Fibroblast of villous mesenchyme (primary cell): ENCODE measurements around the gene OR2L13. TPM values are rescaled to one million over a fixed set of nuclear protein-coding genes. Genes with fewer than 3 reads are reported as not detected.

ENCODE experiments used
- DNase-seq: peaks from one replicate; pipeline ENCODE4 v3.0.0-alpha.2; 2010; ENCODE audit warnings: low read depth
- H3K4me3 ChIP-seq: 2 replicates; pipeline ENCODE4 v1.5.1; 2011; ENCODE audit warnings: low read depth, mild to moderate bottlenecking, low read length
- total RNA-seq: library from RNA; depleted of rRNA; stranded (reverse); fragments of >200 nt; gene quantifications from 2 replicates; pipeline ENCODE4 v1.2.3, GENCODE V29; 2012
- TF ChIP-seq, protein P1 (sequence below): IDR thresholded peaks from 2 replicates; pipeline ENCODE4 v1.5.1; 2012; ENCODE audit warnings: low read depth, mild to moderate bottlenecking, low read length; ENCODE audit not compliant: insufficient read depth

Gene OR2L13, protein sequence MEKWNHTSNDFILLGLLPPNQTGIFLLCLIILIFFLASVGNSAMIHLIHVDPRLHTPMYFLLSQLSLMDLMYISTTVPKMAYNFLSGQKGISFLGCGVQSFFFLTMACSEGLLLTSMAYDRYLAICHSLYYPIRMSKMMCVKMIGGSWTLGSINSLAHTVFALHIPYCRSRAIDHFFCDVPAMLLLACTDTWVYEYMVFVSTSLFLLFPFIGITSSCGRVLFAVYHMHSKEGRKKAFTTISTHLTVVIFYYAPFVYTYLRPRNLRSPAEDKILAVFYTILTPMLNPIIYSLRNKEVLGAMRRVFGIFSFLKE
- not detected in 2 replicates for total RNA-seq

DNA sequence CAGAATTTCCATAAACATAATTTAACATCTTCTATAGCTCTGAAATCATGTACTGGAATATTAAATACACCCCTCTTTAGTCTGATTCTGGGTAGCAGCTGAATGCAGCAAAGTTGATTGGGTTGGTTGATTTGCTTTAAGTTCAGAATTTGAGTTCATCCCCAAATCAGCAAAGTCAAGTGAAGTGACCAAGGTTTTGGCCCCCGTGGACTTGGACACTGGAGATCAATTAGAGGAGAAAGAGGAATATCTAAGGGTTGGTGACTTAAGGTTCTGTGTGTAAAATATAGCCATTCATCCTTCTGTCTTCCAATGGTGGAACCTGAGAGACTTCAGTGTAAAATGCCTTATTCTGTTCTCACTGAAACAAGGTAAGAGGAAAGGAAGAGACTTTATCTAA lies at the start of gene OR2L13:
Gene OR2L13, plus strand, starts transcription at position 301 of the 400 bp plus-strand sequence. CDS start 4,192 bp downstream, outside the sequence.
- TF ChIP-seq, protein P1, sequence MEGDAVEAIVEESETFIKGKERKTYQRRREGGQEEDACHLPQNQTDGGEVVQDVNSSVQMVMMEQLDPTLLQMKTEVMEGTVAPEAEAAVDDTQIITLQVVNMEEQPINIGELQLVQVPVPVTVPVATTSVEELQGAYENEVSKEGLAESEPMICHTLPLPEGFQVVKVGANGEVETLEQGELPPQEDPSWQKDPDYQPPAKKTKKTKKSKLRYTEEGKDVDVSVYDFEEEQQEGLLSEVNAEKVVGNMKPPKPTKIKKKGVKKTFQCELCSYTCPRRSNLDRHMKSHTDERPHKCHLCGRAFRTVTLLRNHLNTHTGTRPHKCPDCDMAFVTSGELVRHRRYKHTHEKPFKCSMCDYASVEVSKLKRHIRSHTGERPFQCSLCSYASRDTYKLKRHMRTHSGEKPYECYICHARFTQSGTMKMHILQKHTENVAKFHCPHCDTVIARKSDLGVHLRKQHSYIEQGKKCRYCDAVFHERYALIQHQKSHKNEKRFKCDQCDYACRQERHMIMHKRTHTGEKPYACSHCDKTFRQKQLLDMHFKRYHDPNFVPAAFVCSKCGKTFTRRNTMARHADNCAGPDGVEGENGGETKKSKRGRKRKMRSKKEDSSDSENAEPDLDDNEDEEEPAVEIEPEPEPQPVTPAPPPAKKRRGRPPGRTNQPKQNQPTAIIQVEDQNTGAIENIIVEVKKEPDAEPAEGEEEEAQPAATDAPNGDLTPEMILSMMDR = no peak
- DNase-seq = no peak

DNA sequence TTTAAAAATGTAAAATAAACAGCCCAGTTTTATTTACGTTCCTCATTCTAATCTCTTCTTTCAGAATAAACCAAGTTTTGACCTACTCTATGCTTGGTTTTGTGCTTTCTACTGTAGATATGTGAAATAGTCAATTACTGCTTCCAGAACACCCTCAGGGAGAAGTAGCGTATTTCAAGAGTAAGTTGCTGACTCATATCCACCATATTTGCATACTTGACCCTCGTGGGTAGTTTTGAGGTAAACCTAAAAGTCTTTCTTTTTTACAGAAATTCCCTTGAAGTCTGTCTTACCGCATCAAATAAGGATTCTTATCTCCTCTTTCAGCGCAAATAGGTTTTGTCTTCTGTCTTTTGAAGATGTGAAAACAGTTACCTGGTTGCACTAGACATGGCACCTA lies 49.8 kb upstream of the OR2L13 start:
- no peak for DNase-seq
- TF ChIP-seq, protein P1 = no peak

More for the DNA sequence above, at the start of gene OR2L13:
- H3K4me3 ChIP-seq = no peak within 1 kb of the TSS

DNA sequence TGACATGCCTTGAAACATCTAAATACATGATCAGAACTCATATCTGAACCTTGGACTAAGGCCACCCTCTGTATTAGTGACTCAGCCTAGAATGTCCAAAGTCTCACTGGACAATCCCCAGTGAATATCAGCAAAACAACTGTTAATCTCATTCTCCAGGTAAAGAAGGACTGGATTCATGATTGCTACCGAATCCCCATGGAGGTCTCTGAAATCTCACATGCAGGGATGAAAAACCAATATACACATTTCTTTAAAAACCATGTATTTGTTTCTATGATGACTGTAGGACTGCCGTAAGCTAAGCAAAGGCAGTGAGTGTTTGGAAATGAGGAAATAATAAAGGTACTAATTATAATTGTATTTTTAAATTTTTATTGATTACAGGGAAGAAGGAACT lies 48.4 kb upstream of the OR2L13 start, which contains the start of gene OR2L3:
Gene OR2L3, plus strand, starts transcription at position 301 of the 400 bp plus-strand sequence. CDS start 13,846 bp downstream, outside the sequence.
- no peak for DNase-seq
- no peak within 1 kb of the TSS for H3K4me3 ChIP-seq
- TF ChIP-seq, protein P1 = no peak

More for the DNA sequence above, 49.8 kb upstream of the OR2L13 start:
- no peak overlapping the region for H3K4me3 ChIP-seq

DNA sequence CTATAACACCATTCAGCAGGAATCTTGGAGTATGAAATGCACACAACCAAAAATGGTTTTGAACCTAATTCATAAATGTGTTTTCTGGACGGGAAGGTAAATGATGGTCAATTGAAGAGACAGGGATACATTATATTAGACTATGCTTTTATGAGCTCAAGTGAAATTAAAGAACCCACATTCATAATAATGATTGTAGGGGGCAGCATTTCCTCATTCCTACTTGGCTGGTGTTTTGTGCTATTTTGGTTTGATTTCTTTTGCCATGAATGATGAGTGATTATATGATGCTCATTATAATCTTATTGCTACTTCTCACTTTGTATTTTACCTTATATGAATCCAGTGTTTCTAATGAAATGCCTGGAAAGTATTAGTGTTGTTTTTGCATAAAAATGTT lies 48.0 kb upstream of the OR2L13 start:
- TF ChIP-seq, protein P1 = no peak
- DNase-seq = no peak
- H3K4me3 ChIP-seq = no peak overlapping the region

DNA sequence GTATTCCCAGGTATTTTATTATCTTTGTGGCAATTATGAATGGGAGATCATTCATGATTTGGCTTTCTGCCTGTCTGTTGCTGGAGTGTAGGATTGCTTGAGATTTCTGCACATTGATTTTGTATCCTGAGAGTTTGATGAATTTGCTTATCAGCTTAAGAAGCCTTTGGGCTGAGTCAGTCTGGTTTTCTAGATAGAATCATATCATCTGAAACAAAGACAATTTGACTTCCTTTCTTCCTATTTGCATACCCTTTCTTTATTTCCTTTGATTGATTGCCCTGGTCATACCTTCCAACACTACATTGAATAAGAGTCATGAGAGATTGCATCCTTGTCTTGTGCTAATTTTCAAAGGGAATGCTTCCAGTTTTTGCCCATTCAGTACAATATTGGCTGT lies 40.3 kb upstream of the OR2L13 start:
- no peak for DNase-seq
- TF ChIP-seq, protein P1 = no peak
- no peak overlapping the region for H3K4me3 ChIP-seq

DNA sequence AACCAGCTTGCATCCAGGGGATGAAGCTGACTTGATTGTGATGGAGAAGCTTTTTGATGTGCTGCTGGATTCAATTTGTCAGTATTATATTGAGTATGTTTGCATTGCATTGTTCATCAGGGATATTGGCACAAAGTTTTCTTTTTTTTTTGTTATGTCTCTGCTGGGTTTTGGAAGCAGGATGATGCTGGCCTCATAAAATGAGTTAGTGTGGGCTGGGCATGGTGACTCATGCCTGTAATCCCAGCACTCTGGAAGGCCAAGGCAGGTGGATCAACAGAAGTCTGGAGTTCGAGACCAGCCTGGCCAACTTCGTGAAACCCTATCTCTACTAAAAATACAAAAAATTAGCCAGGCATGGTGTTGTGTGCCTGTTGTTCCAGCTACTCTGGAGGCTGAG lies 39.7 kb upstream of the OR2L13 start:
- no peak for DNase-seq
- TF ChIP-seq, protein P1 = no peak
- no peak overlapping the region for H3K4me3 ChIP-seq
